SK-N-MC (cell line): ENCODE measurements around the gene RELN.

Experiments
- EZH2 ChIP-seq: fragments of 200-600 bp; sonication (generic); IDR thresholded peaks from one replicate; pipeline ENCODE4 v1.6.1; 2017; ENCODE audit warnings: antibody characterized with exemption
- FOXP2 ChIP-seq: optimal IDR thresholded peaks from 2 replicates; pipeline ENCODE3; 2011; ENCODE audit warnings: mild to moderate bottlenecking, moderate library complexity; ENCODE audit not compliant: insufficient read depth; ENCODE audit errors: extremely low read length, control extremely low read depth
- POLR2AphosphoS5 ChIP-seq: IDR thresholded peaks from 2 replicates; pipeline ENCODE4 v1.6.1; 2012; ENCODE audit warnings: mild to moderate bottlenecking, low read depth, low read length, borderline replicate concordance

DNA sequence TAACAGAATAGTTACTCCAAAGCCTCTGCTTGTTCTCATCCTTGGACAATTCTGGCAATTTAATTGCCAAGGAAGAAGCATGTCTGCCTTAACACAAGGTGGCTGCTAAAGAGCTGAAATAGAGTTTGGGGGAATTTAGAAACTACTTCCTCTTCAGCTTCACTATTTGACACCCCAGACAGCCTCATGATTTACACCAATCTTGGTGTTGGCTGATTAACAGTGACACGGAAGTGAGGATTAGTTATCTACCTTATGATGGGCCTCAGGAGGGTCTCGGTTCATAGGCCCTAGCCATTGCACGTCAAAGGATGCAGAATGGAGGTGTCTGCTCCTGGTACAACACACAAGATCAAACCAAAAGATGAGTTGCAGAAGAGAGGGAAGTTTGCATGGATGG is 102.4 kb downstream of the RELN start:
- TF ChIP-seq POLR2AphosphoS5 (no peak), EZH2 (no peak), FOXP2 (no peak)
